B cell (primary cell): Measurements from ENCODE around the gene IER5L. TPM values are rescaled to one million over a fixed set of nuclear protein-coding genes. Genes with fewer than 3 reads are reported as not detected.
A peak's percentile ranks its signal among the peaks of the same experiment; 100 is the strongest.

Experiments used
- ATAC-seq: fragments of 200-7000 bp; cut with Tn5 transposase; one replicate; pipeline ENCODE4 v1.10.0; 2021; ENCODE audit warnings: low read depth, mild to moderate bottlenecking, moderate number of reproducible peaks, moderate library complexity
- CTCF ChIA-PET: fragments of 350-600 bp; sonication (Branson Sonifier 250); formaldehyde crosslinking; loops from one replicate; lab custom pipeline; 2021; ENCODE audit warnings: antibody characterized with exemption, inconsistent platforms; lab: Charles Lee
- POLR2A ChIA-PET: fragments of 350-600 bp; sonication (Branson Sonifier 250); formaldehyde crosslinking; loops from one replicate; lab custom pipeline; 2021; ENCODE audit warnings: antibody characterized with exemption; lab: Charles Lee
- DNase-seq: peaks from one replicate; pipeline ENCODE4 v3.0.0; 2013
- H2AFZ ChIP-seq: 2 replicates; pipeline ENCODE4 v1.6.1; 2012; ENCODE audit warnings: mild to moderate bottlenecking, low read depth, low read length; ENCODE audit not compliant: insufficient read depth, poor library complexity, severe bottlenecking
- H3K27ac ChIP-seq, 2 donors: 1 replicate in 1 of 2; 2 replicates in 1 of 2; pipeline ENCODE4 v1.5.1; 2012 to 2013; ENCODE audit warnings: low read length in 2 of 2, mild to moderate bottlenecking in 2 of 2, moderate library complexity in 1 of 2
- H3K27me3 ChIP-seq, 4 experiments: fragments of 200-600 bp in 1 of 4; sonication (generic) in 1 of 4; replicated peaks in 1 of 4; 1 replicate in 2 of 4; 2 replicates in 2 of 4; pipeline versions ENCODE4 v1.6.1 to v1.7.0; 2013 to 2016; ENCODE audit warnings: low read length in 3 of 4, mild to moderate bottlenecking in 2 of 4, mixed read lengths in 1 of 4, moderate library complexity in 1 of 4; ENCODE audit not compliant: insufficient read depth in 4 of 4, control insufficient read depth in 3 of 4; ENCODE audit errors: control extremely low read depth in 1 of 4
- H3K36me3 ChIP-seq, 2 experiments: replicated peaks in 1 of 2; 1 replicate in 1 of 2; 2 replicates in 1 of 2; pipeline versions ENCODE4 v1.6.1 to v1.7.1; 2013; ENCODE audit warnings: low read length in 1 of 2; ENCODE audit not compliant: insufficient read depth in 2 of 2, control insufficient read depth in 1 of 2; ENCODE audit errors: control extremely low read depth in 1 of 2, extremely low read depth in 1 of 2
- H3K4me1 ChIP-seq, 2 donors: fragments of 200-600 bp in 1 of 2; sonication (generic) in 1 of 2; 1 replicate in 1 of 2; 2 replicates in 1 of 2; pipeline versions ENCODE4 v1.5.1 to v1.6.1; 2013 to 2017; ENCODE audit warnings: low read length in 2 of 2; ENCODE audit not compliant: control insufficient read depth in 2 of 2, insufficient read depth in 2 of 2
- H3K4me2 ChIP-seq: replicated peaks from 2 replicates; pipeline ENCODE3; 2012; ENCODE audit warnings: mild to moderate bottlenecking, low read depth, low read length; ENCODE audit not compliant: poor library complexity, severe bottlenecking
- H3K4me3 ChIP-seq, 5 experiments: fragments of 200-600 bp in 1 of 5; sonication (generic) in 1 of 5; 1 replicate in 3 of 5; 2 replicates in 2 of 5; pipeline versions ENCODE4 v1.5.1 to v1.7.0; 2011 to 2016; ENCODE audit warnings: low read length in 4 of 5, mild to moderate bottlenecking in 4 of 5, low read depth in 2 of 5, control low read depth in 1 of 5, moderate library complexity in 1 of 5; ENCODE audit not compliant: insufficient read depth in 1 of 5; ENCODE audit errors: control extremely low read depth in 1 of 5, extremely low read depth in 1 of 5
- H3K79me2 ChIP-seq: fragments of 200-600 bp; sonication (generic); one replicate; pipeline ENCODE4 v1.6.0; 2016; ENCODE audit warnings: low read length; ENCODE audit not compliant: control insufficient read depth, insufficient read depth
- H3K9ac ChIP-seq: fragments of 200-600 bp; sonication (generic); 2 replicates; pipeline ENCODE4 v1.6.1; 2017; ENCODE audit warnings: mild to moderate bottlenecking, low read length, moderate library complexity
- H3K9me3 ChIP-seq, 3 donors: one replicate each; pipeline versions ENCODE4 v1.6.1 to v1.7.1; 2013; ENCODE audit warnings: low read length in 2 of 3; ENCODE audit not compliant: control insufficient read depth in 2 of 3, insufficient read depth in 1 of 3; ENCODE audit errors: control extremely low read depth in 1 of 3
- H4K20me1 ChIP-seq: 2 replicates; pipeline ENCODE4 v1.6.0; 2012; ENCODE audit warnings: mild to moderate bottlenecking, low read length; ENCODE audit not compliant: insufficient read depth, control insufficient read depth, poor library complexity, severe bottlenecking
- H3K27ac Mint-ChIP-seq: one replicate; pipeline ENCODE4 v1.8.0; 2021; ENCODE audit warnings: mixed read lengths
- H3K27me3 Mint-ChIP-seq: one replicate; pipeline ENCODE4 v1.8.0; 2021; ENCODE audit warnings: mixed read lengths
- H3K4me1 Mint-ChIP-seq: one replicate; pipeline ENCODE4 v1.8.0; 2021; ENCODE audit warnings: mixed read lengths
- H3K4me3 Mint-ChIP-seq: one replicate; pipeline ENCODE4 v1.8.0; 2021; ENCODE audit warnings: mixed read lengths
- H3K9me3 Mint-ChIP-seq: one replicate; pipeline ENCODE4 v1.8.0; 2022; ENCODE audit warnings: mixed read lengths; ENCODE audit not compliant: insufficient read depth
- EZH2 ChIP-seq: IDR thresholded peaks from 2 replicates; pipeline ENCODE4 v1.6.1; 2012; ENCODE audit warnings: borderline replicate concordance, low read depth, mild to moderate bottlenecking, moderate library complexity, low read length; ENCODE audit not compliant: insufficient read depth, poor library complexity, severe bottlenecking
- WGBS: methylation state at CpG from one replicate; pipeline ENCODE4 v1.1.5; 2013; ENCODE audit warnings: missing lambda C conversion rate; ENCODE audit not compliant: insufficient coverage; 5-methylcytosine and 5-hydroxymethylcytosine counted together
- intact Hi-C: fragments of 100-400 bp; cut with micrococcal nuclease; formaldehyde crosslinking; loops from one replicate; pipeline ENCODE4 v1.10.0; 2022
- polyA plus RNA-seq: library from polyadenylated mRNA; depleted of rRNA; stranded (reverse); fragments of >200 nt; gene quantifications from 2 replicates; pipeline ENCODE4 v1.2.3, GENCODE V29; 2012
- total RNA-seq, 2 donors: library from RNA; stranded (reverse); fragments of 120-200 nt in 1 of 2; gene quantifications; 1 replicate in 1 of 2; 2 replicates in 1 of 2; pipeline versions ENCODE4 v1.2.3 to v1.2.4, GENCODE V29; 2013 to 2022
- TF ChIP-seq, protein P1 (sequence below): fragments of 200-600 bp; IDR thresholded peaks from one replicate; pipeline ENCODE4 v1.8.0; 2022; ENCODE audit warnings: antibody characterized with exemption, mild to moderate bottlenecking

Gene IER5L
- total and polyA plus RNA-seq, 2 donors (not counting 1 experiment from before 2014, with no cell fraction given) = 1.5 to 12.9 TPM

DNA sequence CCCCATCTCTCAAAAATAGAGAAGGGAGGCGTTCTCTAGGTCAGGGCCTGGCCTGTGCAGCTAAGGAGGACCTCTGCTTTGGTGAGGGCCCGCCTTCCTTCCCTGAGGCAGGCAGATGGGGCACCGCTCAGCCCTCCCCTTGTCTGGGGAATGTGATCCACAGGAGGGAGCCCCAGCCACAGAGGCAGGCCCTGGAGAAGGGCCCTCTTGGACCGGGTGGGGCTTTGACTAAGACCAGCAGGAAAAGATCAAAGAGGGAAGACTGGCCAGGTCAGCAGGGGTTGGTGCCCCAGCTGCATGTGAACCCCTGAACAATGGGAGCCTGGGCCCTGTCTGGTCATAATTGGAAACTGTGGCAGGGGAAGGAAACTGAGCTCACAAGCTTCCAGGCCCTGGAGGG is 45.0 kb downstream of the IER5L start:
- CTCF ChIA-PET = interaction anchor here (0.7 to 18.9 kb wide), 10 partner anchors 11 to 657 kb away, joined by 3 to 382 read pairs (median 16); partner anchors contain the start of genes C9orf50, IER5L and NTMT1
- Histone ChIP-seq H3K4me1 (peaks cover 4 to 8% of the 10 kb centered on the region in 2 donors), H3K9me3 (no peaks in the 10 kb centered on the region), H3K4me3 (no peak overlapping the region), H3K79me2 (no peaks in the 10 kb centered on the region), H3K4me2 (no peak overlapping the region), H3K36me3 (peaks cover 1 to 43% of the 10 kb centered on the region in 2 experiments), H3K27ac (no peak overlapping the region), H3K27me3 (no peaks in the 10 kb centered on the region), H4K20me1 (no peaks in the 10 kb centered on the region), H2AFZ (no peak overlapping the region), H3K9ac (no peak overlapping the region)
- H3K4me1 Mint-ChIP-seq = peaks cover 5% of the 10 kb centered on the region
- WGBS = 98% methylated on average over 4 of the region's 4 CpGs
- POLR2A ChIA-PET = no interaction called here
- ATAC-seq = no peak
- H3K27me3 Mint-ChIP-seq = no peaks in the 10 kb centered on the region
- intact Hi-C loops = loop anchor here (5.0 kb wide), 1 partner anchor 1104 kb away; no protein-coding TSS in a partner anchor
- no peak overlapping the region for H3K27ac Mint-ChIP-seq
- TF ChIP-seq EZH2 = no peak
- TF ChIP-seq, protein P1, sequence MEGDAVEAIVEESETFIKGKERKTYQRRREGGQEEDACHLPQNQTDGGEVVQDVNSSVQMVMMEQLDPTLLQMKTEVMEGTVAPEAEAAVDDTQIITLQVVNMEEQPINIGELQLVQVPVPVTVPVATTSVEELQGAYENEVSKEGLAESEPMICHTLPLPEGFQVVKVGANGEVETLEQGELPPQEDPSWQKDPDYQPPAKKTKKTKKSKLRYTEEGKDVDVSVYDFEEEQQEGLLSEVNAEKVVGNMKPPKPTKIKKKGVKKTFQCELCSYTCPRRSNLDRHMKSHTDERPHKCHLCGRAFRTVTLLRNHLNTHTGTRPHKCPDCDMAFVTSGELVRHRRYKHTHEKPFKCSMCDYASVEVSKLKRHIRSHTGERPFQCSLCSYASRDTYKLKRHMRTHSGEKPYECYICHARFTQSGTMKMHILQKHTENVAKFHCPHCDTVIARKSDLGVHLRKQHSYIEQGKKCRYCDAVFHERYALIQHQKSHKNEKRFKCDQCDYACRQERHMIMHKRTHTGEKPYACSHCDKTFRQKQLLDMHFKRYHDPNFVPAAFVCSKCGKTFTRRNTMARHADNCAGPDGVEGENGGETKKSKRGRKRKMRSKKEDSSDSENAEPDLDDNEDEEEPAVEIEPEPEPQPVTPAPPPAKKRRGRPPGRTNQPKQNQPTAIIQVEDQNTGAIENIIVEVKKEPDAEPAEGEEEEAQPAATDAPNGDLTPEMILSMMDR = no peak
- no peaks in the 10 kb centered on the region for H3K9me3 Mint-ChIP-seq
- no peak overlapping the region for H3K4me3 Mint-ChIP-seq
- no peak for DNase-seq

- no peak overlapping the region for H3K9ac ChIP-seq
- H4K20me1 ChIP-seq = peaks cover 8% of the 10 kb centered on the region
- no peaks in the 10 kb centered on the region for H3K27me3 Mint-ChIP-seq
- H3K4me3 ChIP-seq = no peak overlapping the region
- no peak overlapping the region for H3K4me3 Mint-ChIP-seq
- no peak for TF ChIP-seq EZH2
- TF ChIP-seq, protein P1 = peak; percentile 97
- H3K27ac Mint-ChIP-seq = peak overlapping the region; percentile 20
- peaks cover 1 to 38% of the 10 kb centered on the region in 2 experiments for H3K36me3 ChIP-seq
- ATAC-seq (peak; percentile 99), DNase-seq (peak; percentile 85)
- H3K4me1 Mint-ChIP-seq = peaks cover 5% of the 10 kb centered on the region
- H3K4me2 ChIP-seq = no peak overlapping the region
- CTCF ChIA-PET = interaction anchor here (0.6 to 18.9 kb wide), 41 partner anchors 8 to 719 kb away, joined by 3 to 382 read pairs (median 4); partner anchors contain the start of genes C9orf50, CRAT, IER5L and NTMT1
- peaks cover 4 to 8% of the 10 kb centered on the region in 2 donors for H3K4me1 ChIP-seq
- intact Hi-C loops = loop anchor here (1.0 to 5.0 kb wide), 4 partner anchors 479 to 1106 kb away; no protein-coding TSS in a partner anchor
- H3K9me3 ChIP-seq = no peaks in the 10 kb centered on the region
- no peaks in the 10 kb centered on the region for H3K9me3 Mint-ChIP-seq
- peak overlapping the region; percentile 12 for H2AFZ ChIP-seq
- POLR2A ChIA-PET = interaction anchor here (0.5 to 1.8 kb wide), 8 partner anchors 9 to 493 kb away, joined by 3 to 7 read pairs (median 4); no protein-coding TSS in a partner anchor
- H3K27ac ChIP-seq = no peak overlapping the region
- H3K27me3 ChIP-seq = no peaks in the 10 kb centered on the region
- WGBS = 50% methylated on average over 7 of the region's 13 CpGs
- no peaks in the 10 kb centered on the region for H3K79me2 ChIP-seq
Observed at GRCh38 chr9:129131300-129132145, 46.5 kb downstream of the IER5L start.
